DND-41 (cell line): Measurements from ENCODE around the gene CROT.

Experiments
- ATAC-seq: fragments of 200-7000 bp; cut with Tn5 transposase; 3 replicates; pipeline ENCODE4 v1.9.1; 2021; ENCODE audit warnings: low read depth; ENCODE audit not compliant: insufficient read depth
- DNase-seq: peaks from one replicate; pipeline ENCODE4 v3.0.0-alpha.2; 2020
- H2AFZ ChIP-seq: 2 replicates; pipeline ENCODE4 v1.6.0; 2012; ENCODE audit warnings: low read depth, low read length
- H3K27ac ChIP-seq: 2 replicates; pipeline ENCODE4 v1.5.1; 2012; ENCODE audit warnings: low read length, inconsistent platforms
- H3K27me3 ChIP-seq: fragments of 200-600 bp; sonication (generic); 2 replicates; pipeline ENCODE4 v1.6.0; 2012; ENCODE audit warnings: low read length, mild to moderate bottlenecking, inconsistent platforms; ENCODE audit not compliant: insufficient read depth, poor library complexity
- H3K36me3 ChIP-seq: 2 replicates; pipeline ENCODE4 v1.5.1; 2012; ENCODE audit warnings: low read length, inconsistent platforms; ENCODE audit not compliant: insufficient read depth
- H3K4me1 ChIP-seq: 2 replicates; pipeline ENCODE4 v1.5.1; 2012; ENCODE audit warnings: mild to moderate bottlenecking, low read length; ENCODE audit not compliant: insufficient read depth
- H3K4me2 ChIP-seq: 2 replicates; pipeline ENCODE4 v1.6.0; 2012; ENCODE audit warnings: mild to moderate bottlenecking, moderate library complexity, low read length, inconsistent platforms; ENCODE audit not compliant: insufficient read depth
- H3K4me3 ChIP-seq, 2 experiments: fragments of 200-600 bp in 1 of 2; shearing (Covaris generic) in 1 of 2; 2 replicates each; pipeline ENCODE4 v1.5.1; 2012 to 2016; ENCODE audit warnings: inconsistent platforms in 2 of 2, low read length in 2 of 2, mild to moderate bottlenecking in 2 of 2, low read depth in 1 of 2, moderate library complexity in 1 of 2
- H3K79me2 ChIP-seq: 2 replicates; pipeline ENCODE4 v1.6.0; 2012; ENCODE audit warnings: low read length, inconsistent platforms; ENCODE audit not compliant: insufficient read depth
- H3K9ac ChIP-seq: 2 replicates; pipeline ENCODE4 v1.6.0; 2012; ENCODE audit warnings: low read depth, mild to moderate bottlenecking, inconsistent platforms, low read length, moderate library complexity
- H3K9me3 ChIP-seq: 2 replicates; pipeline ENCODE4 v1.5.1; 2012; ENCODE audit warnings: low read length, moderate library complexity, mild to moderate bottlenecking, inconsistent platforms; ENCODE audit not compliant: insufficient read depth, severe bottlenecking
- H4K20me1 ChIP-seq: 2 replicates; pipeline ENCODE4 v1.6.0; 2012; ENCODE audit warnings: low read length; ENCODE audit not compliant: insufficient read depth
- CTCF ChIP-seq: IDR thresholded peaks from 2 replicates; pipeline ENCODE4 v1.5.1; 2012; ENCODE audit warnings: borderline replicate concordance, low read length, moderate library complexity, mild to moderate bottlenecking; ENCODE audit not compliant: poor library complexity, severe bottlenecking; ENCODE audit errors: extremely low read depth
- EZH2 ChIP-seq: IDR thresholded peaks from 3 replicates; pipeline ENCODE4 v1.6.1; 2012; ENCODE audit warnings: borderline replicate concordance, low read depth, mild to moderate bottlenecking, moderate library complexity, low read length, inconsistent platforms; ENCODE audit not compliant: severe bottlenecking

Gene CROT

DNA sequence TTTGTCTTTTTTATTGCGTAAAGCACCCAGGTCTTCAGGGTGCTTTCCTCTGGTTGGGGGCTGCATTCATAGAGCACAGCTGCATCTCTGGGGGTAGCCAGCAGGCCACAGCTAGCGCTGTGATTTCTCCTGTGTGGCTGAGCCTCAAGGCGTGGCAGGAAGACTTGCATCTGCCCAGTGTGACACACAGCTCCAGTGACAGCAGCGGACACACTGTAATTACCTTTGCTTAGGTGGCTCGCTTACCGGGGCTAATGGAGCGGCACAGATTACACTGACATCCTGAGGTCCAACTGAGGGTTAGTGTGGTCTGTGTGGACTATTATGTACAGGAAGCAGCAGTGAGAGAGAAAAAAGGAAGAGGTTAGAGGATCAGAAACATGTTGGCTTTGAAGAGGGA, 102.9 kb downstream of the CROT start:
- no peak overlapping the region for H3K4me3 ChIP-seq
- H3K36me3 ChIP-seq = no peaks in the 10 kb centered on the region
- DNase-seq (no peak), ATAC-seq (peak; percentile 27; the same call in 1 of the 3 replicates)
- no peaks in the 10 kb centered on the region for H3K4me1 ChIP-seq
- no peaks in the 10 kb centered on the region for H3K79me2 ChIP-seq
- H3K27ac ChIP-seq = no peak overlapping the region
- no peak overlapping the region for H2AFZ ChIP-seq
- no peaks in the 10 kb centered on the region for H4K20me1 ChIP-seq
- TF ChIP-seq CTCF = no peak
- TF ChIP-seq EZH2 = no peak
- H3K4me2 ChIP-seq = no peak overlapping the region
- no peak overlapping the region for H3K9ac ChIP-seq
- H3K27me3 ChIP-seq = peaks cover 5% of the 10 kb centered on the region
- H3K9me3 ChIP-seq = no peaks in the 10 kb centered on the region
